WTC11 (cell line): Measurements from ENCODE around the gene GSTM1. TPM values are rescaled to one million over a fixed set of nuclear protein-coding genes. Genes with fewer than 3 reads are reported as not detected.
"Not testable (repeated sequence)": the region's sequence is repeated elsewhere in the genome, so short reads cannot be mapped to it uniquely, and the experiment has no call there.

Experiments
- ATAC-seq: fragments of 200-7000 bp; cut with Tn5 transposase; 2 replicates; pipeline ENCODE4 v1.10.0; 2021; ENCODE audit warnings: mild to moderate bottlenecking, moderate library complexity
- CTCF ChIA-PET: fragments of 300-600 bp; sonication (Branson Sonifier 250); formaldehyde crosslinking; loops from one replicate; lab custom pipeline; 2021; ENCODE audit warnings: antibody characterized with exemption; lab: Charles Lee
- POLR2A ChIA-PET: fragments of 350-600 bp; sonication (Branson Sonifier 250); formaldehyde crosslinking; loops from one replicate; lab custom pipeline; 2021; ENCODE audit warnings: antibody characterized with exemption; lab: Charles Lee
- DNase-seq: peaks from one replicate; pipeline ENCODE4 v3.0.0; 2021; ENCODE audit warnings: low spot score
- H3K27ac Mint-ChIP-seq: 2 replicates; pipeline ENCODE4 v1.8.0; 2021; ENCODE audit warnings: mixed read lengths
- H3K27me3 Mint-ChIP-seq: 2 replicates; pipeline ENCODE4 v1.8.0; 2021; ENCODE audit warnings: low read depth, mild to moderate bottlenecking, moderate library complexity, mixed read lengths
- H3K36me3 Mint-ChIP-seq: 2 replicates; pipeline ENCODE4 v1.8.0; 2021; ENCODE audit warnings: mixed read lengths
- H3K4me1 Mint-ChIP-seq: 2 replicates; pipeline ENCODE4 v1.8.0; 2022; ENCODE audit warnings: mixed read lengths
- H3K4me3 Mint-ChIP-seq: 2 replicates; pipeline ENCODE4 v1.8.0; 2021; ENCODE audit warnings: mild to moderate bottlenecking, moderate library complexity, mixed read lengths
- H3K9me3 Mint-ChIP-seq: 2 replicates; pipeline ENCODE4 v1.8.0; 2021; ENCODE audit warnings: mixed read lengths
- ESRRA ChIP-seq: sonication (generic); formaldehyde crosslinking; IDR thresholded peaks from 2 replicates; pipeline ENCODE4 v1.8.1; 2022; ENCODE audit warnings: mild to moderate bottlenecking, missing genetic modification reagents, borderline replicate concordance
- FOXJ3 ChIP-seq: sonication (generic); formaldehyde crosslinking; IDR thresholded peaks from 2 replicates; pipeline ENCODE4 v1.9.0; 2021; ENCODE audit warnings: missing genetic modification reagents, mild to moderate bottlenecking, borderline replicate concordance
- JAZF1 ChIP-seq: fragments of 250-450 bp; sonication (Bioruptor Pico); IDR thresholded peaks from 2 replicates; pipeline ENCODE4 v1.9.0; 2021; ENCODE audit warnings: moderate library complexity, mild to moderate bottlenecking, inconsistent platforms
- MYBL2 ChIP-seq: sonication (generic); formaldehyde crosslinking; IDR thresholded peaks from 2 replicates; pipeline ENCODE4 v1.8.1; 2023; ENCODE audit warnings: mild to moderate bottlenecking, moderate library complexity, missing genetic modification reagents
- ZNF232 ChIP-seq: sonication (generic); formaldehyde crosslinking; IDR thresholded peaks from 2 replicates; pipeline ENCODE4 v1.8.0; 2022; ENCODE audit warnings: mild to moderate bottlenecking, missing genetic modification reagents
- ZNF263 ChIP-seq: sonication (generic); formaldehyde crosslinking; IDR thresholded peaks from 2 replicates; pipeline ENCODE4 v1.8.1; 2022; ENCODE audit warnings: low read depth, mild to moderate bottlenecking, moderate library complexity, missing genetic modification reagents
- ZNF423 ChIP-seq: fragments of 250-450 bp; sonication (Bioruptor Pico); IDR thresholded peaks from 2 replicates; pipeline ENCODE4 v2.1.2; 2022; ENCODE audit warnings: mild to moderate bottlenecking, moderate library complexity
- total RNA-seq: library from RNA; stranded (reverse); gene quantifications from 3 replicates; pipeline ENCODE4 v1.2.3, GENCODE V29; 2021
- TF ChIP-seq, protein P1 (sequence below): fragments of 250-450 bp; sonication (Bioruptor Pico); IDR thresholded peaks from 2 replicates; pipeline ENCODE4 v1.9.0; 2021; ENCODE audit warnings: mild to moderate bottlenecking
- TF ChIP-seq, protein P2 (sequence below): fragments of 250-450 bp; sonication (Bioruptor Pico); IDR thresholded peaks from 2 replicates; pipeline ENCODE4 v1.9.0; 2021; ENCODE audit warnings: mild to moderate bottlenecking
- TF ChIP-seq, protein P3 (sequence below): sonication (generic); formaldehyde crosslinking; IDR thresholded peaks from 2 replicates; pipeline ENCODE4 v1.8.0; 2022; ENCODE audit warnings: mild to moderate bottlenecking, missing genetic modification reagents
- TF ChIP-seq, protein P4 (sequence below): fragments of 250-450 bp; sonication (Bioruptor Pico); IDR thresholded peaks from 2 replicates; pipeline ENCODE4 v1.8.0; 2021; ENCODE audit warnings: mild to moderate bottlenecking
- TF ChIP-seq, protein P5 (sequence below): sonication (generic); formaldehyde crosslinking; IDR thresholded peaks from 2 replicates; pipeline ENCODE4 v1.8.0; 2023; ENCODE audit warnings: missing genetic modification reagents, mild to moderate bottlenecking, borderline replicate concordance
- TF ChIP-seq, protein P6 (sequence below): sonication (generic); formaldehyde crosslinking; IDR thresholded peaks from 2 replicates; pipeline ENCODE4 v1.8.1; 2023; ENCODE audit warnings: mild to moderate bottlenecking, missing genetic modification reagents, moderate library complexity
- TF ChIP-seq, protein P7 (sequence below): sonication (generic); formaldehyde crosslinking; IDR thresholded peaks from 2 replicates; pipeline ENCODE4 v1.8.1; 2022; ENCODE audit warnings: mild to moderate bottlenecking, moderate library complexity, missing genetic modification reagents

GSTM1 gene
- total RNA-seq, 1 experiment from 2014 or later = not detected

DNA sequence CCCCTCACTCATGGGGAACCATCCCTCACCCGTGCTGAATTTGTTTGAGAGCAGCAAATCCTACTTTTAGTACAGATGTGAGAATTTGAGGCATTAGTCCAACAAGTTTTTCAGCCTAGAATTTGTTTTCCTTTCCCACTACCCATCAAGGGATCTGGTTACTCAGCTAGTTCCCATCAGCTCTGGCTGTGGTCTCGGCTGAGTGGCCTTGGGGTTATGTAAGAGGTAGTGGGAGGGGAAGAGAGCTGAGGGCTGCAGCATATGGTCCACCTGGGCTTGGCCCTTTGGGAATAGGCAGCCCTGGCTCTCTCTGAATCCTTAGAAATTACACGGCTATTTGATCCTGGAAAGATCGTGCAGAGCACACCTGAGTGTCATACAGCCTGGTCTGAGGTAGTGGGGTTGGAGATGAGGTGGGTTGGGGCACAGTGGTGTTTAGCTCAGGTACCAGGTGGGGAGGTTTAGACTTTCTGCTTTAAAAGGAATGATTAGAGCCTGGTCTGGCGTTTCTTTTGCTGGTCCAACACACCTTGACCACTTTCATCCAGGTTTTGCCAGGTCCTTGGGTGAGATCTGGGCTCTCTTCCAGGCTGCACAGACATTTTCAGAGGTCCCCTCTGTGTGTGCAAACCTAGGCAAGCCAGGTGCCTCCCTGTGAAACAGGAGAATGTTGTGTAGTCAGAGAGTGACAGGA lies 27.5 kb upstream of the GSTM1 start:
- POLR2A ChIA-PET = no interaction called here
- Mint-ChIP-seq H3K27ac (no peak overlapping the region), H3K36me3 (no peaks in the 10 kb centered on the region), H3K4me1 (peaks cover 6% of the 10 kb centered on the region), H3K4me3 (no peak overlapping the region), H3K9me3 (no peaks in the 10 kb centered on the region), H3K27me3 (peaks cover 5% of the 10 kb centered on the region)
- TF ChIP-seq ZNF263 = no peak
- TF ChIP-seq, protein P1, sequence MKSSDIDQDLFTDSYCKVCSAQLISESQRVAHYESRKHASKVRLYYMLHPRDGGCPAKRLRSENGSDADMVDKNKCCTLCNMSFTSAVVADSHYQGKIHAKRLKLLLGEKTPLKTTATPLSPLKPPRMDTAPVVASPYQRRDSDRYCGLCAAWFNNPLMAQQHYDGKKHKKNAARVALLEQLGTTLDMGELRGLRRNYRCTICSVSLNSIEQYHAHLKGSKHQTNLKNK (CRISPR knock-in tag) = no peak
- TF ChIP-seq, protein P2, sequence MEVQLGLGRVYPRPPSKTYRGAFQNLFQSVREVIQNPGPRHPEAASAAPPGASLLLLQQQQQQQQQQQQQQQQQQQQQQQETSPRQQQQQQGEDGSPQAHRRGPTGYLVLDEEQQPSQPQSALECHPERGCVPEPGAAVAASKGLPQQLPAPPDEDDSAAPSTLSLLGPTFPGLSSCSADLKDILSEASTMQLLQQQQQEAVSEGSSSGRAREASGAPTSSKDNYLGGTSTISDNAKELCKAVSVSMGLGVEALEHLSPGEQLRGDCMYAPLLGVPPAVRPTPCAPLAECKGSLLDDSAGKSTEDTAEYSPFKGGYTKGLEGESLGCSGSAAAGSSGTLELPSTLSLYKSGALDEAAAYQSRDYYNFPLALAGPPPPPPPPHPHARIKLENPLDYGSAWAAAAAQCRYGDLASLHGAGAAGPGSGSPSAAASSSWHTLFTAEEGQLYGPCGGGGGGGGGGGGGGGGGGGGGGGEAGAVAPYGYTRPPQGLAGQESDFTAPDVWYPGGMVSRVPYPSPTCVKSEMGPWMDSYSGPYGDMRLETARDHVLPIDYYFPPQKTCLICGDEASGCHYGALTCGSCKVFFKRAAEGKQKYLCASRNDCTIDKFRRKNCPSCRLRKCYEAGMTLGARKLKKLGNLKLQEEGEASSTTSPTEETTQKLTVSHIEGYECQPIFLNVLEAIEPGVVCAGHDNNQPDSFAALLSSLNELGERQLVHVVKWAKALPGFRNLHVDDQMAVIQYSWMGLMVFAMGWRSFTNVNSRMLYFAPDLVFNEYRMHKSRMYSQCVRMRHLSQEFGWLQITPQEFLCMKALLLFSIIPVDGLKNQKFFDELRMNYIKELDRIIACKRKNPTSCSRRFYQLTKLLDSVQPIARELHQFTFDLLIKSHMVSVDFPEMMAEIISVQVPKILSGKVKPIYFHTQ (CRISPR knock-in tag) = no peak
- TF ChIP-seq, protein P3, sequence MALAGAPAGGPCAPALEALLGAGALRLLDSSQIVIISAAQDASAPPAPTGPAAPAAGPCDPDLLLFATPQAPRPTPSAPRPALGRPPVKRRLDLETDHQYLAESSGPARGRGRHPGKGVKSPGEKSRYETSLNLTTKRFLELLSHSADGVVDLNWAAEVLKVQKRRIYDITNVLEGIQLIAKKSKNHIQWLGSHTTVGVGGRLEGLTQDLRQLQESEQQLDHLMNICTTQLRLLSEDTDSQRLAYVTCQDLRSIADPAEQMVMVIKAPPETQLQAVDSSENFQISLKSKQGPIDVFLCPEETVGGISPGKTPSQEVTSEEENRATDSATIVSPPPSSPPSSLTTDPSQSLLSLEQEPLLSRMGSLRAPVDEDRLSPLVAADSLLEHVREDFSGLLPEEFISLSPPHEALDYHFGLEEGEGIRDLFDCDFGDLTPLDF (CRISPR knock-in tag) = no peak
- TF ChIP-seq JAZF1 (CRISPR knock-in tag) = no peak
- TF ChIP-seq MYBL2 (CRISPR knock-in tag) = no peak
- ATAC-seq (no peak), DNase-seq (no peak)
- CTCF ChIA-PET = no interaction called here

DNA sequence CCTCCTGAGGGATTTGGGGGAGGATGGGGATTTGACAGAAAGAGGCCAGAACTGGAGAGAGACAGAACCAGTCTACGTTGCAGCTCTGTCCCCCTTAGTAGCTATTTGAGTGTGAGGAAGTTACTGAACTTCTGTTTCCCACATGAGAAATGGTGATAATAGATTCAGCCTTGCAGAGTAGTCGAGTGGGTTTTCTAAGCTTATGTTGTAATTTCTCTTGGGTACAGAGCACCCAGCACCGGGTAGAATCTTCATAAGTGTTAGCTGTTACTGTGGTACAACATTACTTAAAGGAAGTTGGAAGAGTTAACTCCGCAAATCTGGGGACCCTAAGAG lies 27.0 kb upstream of the GSTM1 start:
- H3K36me3 Mint-ChIP-seq, H3K27me3 Mint-ChIP-seq, H3K4me3 Mint-ChIP-seq, POLR2A ChIA-PET, ATAC-seq, H3K4me1 Mint-ChIP-seq, H3K27ac Mint-ChIP-seq, DNase-seq, H3K9me3 Mint-ChIP-seq: not testable (repeated sequence)
- CTCF ChIA-PET = interaction anchor here (3.9 kb wide), 1 partner anchor 21 kb away, joined by 12 read pairs; no protein-coding TSS in a partner anchor

DNA sequence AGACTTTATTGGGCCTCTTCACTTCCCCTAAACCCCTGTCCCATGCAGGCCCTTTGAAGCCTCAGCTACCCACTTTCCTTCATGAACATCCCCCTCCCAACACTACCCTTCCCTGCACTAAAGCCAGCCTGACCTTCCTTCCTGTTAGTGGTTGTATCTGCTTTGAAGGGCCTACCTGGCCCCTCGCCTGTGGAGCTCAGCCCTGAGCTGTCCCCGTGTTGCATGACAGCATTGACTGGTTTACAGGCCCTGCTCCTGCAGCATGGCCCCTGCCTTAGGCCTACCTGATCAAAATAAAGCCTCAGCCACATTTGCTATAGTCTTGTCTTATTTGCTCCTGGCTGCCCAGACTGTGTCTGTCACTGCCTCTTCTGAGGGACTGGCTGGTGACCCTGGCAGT lies 26.2 kb upstream of the GSTM1 start:
- Mint-ChIP-seq H3K9me3 (no peaks in the 10 kb centered on the region), H3K27me3 (no peaks in the 10 kb centered on the region; the same call in 1 of the 2 replicates), H3K4me3 (no peak overlapping the region), H3K27ac (no peak overlapping the region), H3K4me1 (0 out of 2 replicates have a peak, but pooled peaks cover 3% of the 10 kb centered on the region), H3K36me3 (no peaks in the 10 kb centered on the region)
- ChIA-PET POLR2A (no interaction called here), CTCF (interaction anchor here (1.5 to 3.9 kb wide), 3 partner anchors 21 to 323 kb away, joined by 4 to 12 read pairs (median 5); partner anchors contain the start of gene AHCYL1)
- ATAC-seq (no peak), DNase-seq (no peak)
- TF ChIP-seq, protein P4, sequence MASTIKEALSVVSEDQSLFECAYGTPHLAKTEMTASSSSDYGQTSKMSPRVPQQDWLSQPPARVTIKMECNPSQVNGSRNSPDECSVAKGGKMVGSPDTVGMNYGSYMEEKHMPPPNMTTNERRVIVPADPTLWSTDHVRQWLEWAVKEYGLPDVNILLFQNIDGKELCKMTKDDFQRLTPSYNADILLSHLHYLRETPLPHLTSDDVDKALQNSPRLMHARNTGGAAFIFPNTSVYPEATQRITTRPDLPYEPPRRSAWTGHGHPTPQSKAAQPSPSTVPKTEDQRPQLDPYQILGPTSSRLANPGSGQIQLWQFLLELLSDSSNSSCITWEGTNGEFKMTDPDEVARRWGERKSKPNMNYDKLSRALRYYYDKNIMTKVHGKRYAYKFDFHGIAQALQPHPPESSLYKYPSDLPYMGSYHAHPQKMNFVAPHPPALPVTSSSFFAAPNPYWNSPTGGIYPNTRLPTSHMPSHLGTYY = no peak
- TF ChIP-seq MYBL2 (CRISPR knock-in tag) = no peak
- TF ChIP-seq, protein P5, sequence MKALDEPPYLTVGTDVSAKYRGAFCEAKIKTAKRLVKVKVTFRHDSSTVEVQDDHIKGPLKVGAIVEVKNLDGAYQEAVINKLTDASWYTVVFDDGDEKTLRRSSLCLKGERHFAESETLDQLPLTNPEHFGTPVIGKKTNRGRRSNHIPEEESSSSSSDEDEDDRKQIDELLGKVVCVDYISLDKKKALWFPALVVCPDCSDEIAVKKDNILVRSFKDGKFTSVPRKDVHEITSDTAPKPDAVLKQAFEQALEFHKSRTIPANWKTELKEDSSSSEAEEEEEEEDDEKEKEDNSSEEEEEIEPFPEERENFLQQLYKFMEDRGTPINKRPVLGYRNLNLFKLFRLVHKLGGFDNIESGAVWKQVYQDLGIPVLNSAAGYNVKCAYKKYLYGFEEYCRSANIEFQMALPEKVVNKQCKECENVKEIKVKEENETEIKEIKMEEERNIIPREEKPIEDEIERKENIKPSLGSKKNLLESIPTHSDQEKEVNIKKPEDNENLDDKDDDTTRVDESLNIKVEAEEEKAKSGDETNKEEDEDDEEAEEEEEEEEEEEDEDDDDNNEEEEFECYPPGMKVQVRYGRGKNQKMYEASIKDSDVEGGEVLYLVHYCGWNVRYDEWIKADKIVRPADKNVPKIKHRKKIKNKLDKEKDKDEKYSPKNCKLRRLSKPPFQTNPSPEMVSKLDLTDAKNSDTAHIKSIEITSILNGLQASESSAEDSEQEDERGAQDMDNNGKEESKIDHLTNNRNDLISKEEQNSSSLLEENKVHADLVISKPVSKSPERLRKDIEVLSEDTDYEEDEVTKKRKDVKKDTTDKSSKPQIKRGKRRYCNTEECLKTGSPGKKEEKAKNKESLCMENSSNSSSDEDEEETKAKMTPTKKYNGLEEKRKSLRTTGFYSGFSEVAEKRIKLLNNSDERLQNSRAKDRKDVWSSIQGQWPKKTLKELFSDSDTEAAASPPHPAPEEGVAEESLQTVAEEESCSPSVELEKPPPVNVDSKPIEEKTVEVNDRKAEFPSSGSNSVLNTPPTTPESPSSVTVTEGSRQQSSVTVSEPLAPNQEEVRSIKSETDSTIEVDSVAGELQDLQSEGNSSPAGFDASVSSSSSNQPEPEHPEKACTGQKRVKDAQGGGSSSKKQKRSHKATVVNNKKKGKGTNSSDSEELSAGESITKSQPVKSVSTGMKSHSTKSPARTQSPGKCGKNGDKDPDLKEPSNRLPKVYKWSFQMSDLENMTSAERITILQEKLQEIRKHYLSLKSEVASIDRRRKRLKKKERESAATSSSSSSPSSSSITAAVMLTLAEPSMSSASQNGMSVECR (CRISPR knock-in tag) = no peak
- TF ChIP-seq, protein P6, sequence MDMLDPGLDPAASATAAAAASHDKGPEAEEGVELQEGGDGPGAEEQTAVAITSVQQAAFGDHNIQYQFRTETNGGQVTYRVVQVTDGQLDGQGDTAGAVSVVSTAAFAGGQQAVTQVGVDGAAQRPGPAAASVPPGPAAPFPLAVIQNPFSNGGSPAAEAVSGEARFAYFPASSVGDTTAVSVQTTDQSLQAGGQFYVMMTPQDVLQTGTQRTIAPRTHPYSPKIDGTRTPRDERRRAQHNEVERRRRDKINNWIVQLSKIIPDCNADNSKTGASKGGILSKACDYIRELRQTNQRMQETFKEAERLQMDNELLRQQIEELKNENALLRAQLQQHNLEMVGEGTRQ = no peak
- no peak for TF ChIP-seq ZNF232 (CRISPR knock-in tag)
- TF ChIP-seq FOXJ3 (CRISPR knock-in tag) = no peak
- TF ChIP-seq ZNF423 (CRISPR knock-in tag) = no peak
- TF ChIP-seq ESRRA (CRISPR knock-in tag) = no peak
- TF ChIP-seq, protein P7, sequence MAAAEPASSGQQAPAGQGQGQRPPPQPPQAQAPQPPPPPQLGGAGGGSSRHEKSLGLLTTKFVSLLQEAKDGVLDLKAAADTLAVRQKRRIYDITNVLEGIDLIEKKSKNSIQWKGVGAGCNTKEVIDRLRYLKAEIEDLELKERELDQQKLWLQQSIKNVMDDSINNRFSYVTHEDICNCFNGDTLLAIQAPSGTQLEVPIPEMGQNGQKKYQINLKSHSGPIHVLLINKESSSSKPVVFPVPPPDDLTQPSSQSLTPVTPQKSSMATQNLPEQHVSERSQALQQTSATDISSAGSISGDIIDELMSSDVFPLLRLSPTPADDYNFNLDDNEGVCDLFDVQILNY (CRISPR knock-in tag) = no peak
